Activated T-helper 2 cell treated with anti-CD3 and anti-CD28 coated beads, Interferon-gamma antibody, Interleukin-2, Interleukin-4, amounts not matched to agents 10 μg/mL and 5 μg/mL and 100 μg/mL, durations not matched to agents 14 hours and 24 hours and 36 hours (primary cell): Measurements from ENCODE around the gene GFER. TPM values are rescaled to one million over a fixed set of nuclear protein-coding genes. Genes with fewer than 3 reads are reported as not detected.

ENCODE experiments used
- DNase-seq: peaks from one replicate; pipeline ENCODE4 v3.0.0; 2021; ENCODE audit warnings: low spot score
- H3K27ac Mint-ChIP-seq: one replicate; pipeline ENCODE4 v1.8.0; 2021; ENCODE audit warnings: mixed read lengths
- H3K27me3 Mint-ChIP-seq: one replicate; pipeline ENCODE4 v1.8.0; 2021; ENCODE audit warnings: low read depth, mixed read lengths
- H3K36me3 Mint-ChIP-seq: one replicate; pipeline ENCODE4 v1.8.0; 2021; ENCODE audit warnings: low read depth, mixed read lengths
- H3K4me1 Mint-ChIP-seq: one replicate; pipeline ENCODE4 v1.8.0; 2021; ENCODE audit warnings: low read depth, mixed read lengths
- H3K4me3 Mint-ChIP-seq: one replicate; pipeline ENCODE4 v1.8.0; 2021; ENCODE audit warnings: low read depth, mild to moderate bottlenecking, moderate library complexity, mixed read lengths
- H3K9me3 Mint-ChIP-seq: one replicate; pipeline ENCODE4 v1.8.0; 2021; ENCODE audit warnings: mixed read lengths
- intact Hi-C: fragments of 100-400 bp; cut with micrococcal nuclease; formaldehyde crosslinking; loops from one replicate; pipeline ENCODE4 v1.15.1; 2023
- total RNA-seq: library from RNA; stranded (reverse); gene quantifications from 2 replicates; pipeline ENCODE4 v1.2.3, GENCODE V29; 2022

GFER gene
- total RNA-seq, 1 donor from 2014 or later, result 40.0 TPM

- H3K4me3 Mint-ChIP-seq, result no peak overlapping the region
- DNase-seq, result no peak
- peaks cover 11% of the 10 kb centered on the region for H3K27me3 Mint-ChIP-seq
- intact Hi-C loops, result no loop called here
- H3K4me1 Mint-ChIP-seq, result peaks cover under 1% of the 10 kb centered on the region
- H3K36me3 Mint-ChIP-seq, result peaks cover under 1% of the 10 kb centered on the region
- H3K27ac Mint-ChIP-seq, result no peak overlapping the region
- no peaks in the 10 kb centered on the region for H3K9me3 Mint-ChIP-seq
Measured at GRCh38 chr16:2015117-2015946, 31.3 kb downstream of the GFER start.

- Mint-ChIP-seq H3K9me3 (no peaks in the 10 kb centered on the region), H3K4me1 (peaks cover 2% of the 10 kb centered on the region), H3K27ac (no peak overlapping the region), H3K27me3 (peaks cover 14% of the 10 kb centered on the region), H3K4me3 (no peak overlapping the region), H3K36me3 (no peaks in the 10 kb centered on the region)
- intact Hi-C loops, result no loop called here
- DNase-seq, result no peak
Measured at GRCh38 chr16:2015947-2016208, 31.9 kb downstream of the GFER start.

DNA sequence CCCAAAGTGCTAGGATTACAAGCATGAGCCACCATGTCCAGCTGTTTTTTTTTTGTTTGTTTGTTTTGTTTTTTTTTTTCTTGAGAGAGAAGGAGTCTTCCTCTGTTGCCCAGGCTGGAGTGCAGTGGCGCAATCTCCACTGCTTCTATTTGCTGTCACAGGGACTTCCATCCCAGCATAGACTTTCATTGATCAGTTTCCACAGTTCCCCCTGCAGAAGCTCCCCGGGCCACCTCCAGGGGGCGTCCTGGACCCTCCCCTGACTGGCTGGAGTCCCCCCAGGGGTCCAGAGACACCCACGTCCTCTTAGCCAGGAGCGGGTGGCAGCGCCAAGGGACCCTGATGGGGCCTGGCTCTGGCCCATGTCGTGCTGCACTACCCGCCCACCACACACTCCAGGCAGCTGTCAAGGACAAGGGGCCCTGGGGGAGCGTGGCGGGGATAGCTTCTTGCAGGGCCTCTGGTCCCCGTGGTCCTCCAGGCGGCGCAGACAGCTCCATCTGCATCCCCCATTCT lies 32.5 kb downstream of the GFER start:
- H3K36me3 Mint-ChIP-seq, result no peaks in the 10 kb centered on the region
- no peak overlapping the region for H3K27ac Mint-ChIP-seq
- DNase-seq, result no peak
- no peaks in the 10 kb centered on the region for H3K9me3 Mint-ChIP-seq
- H3K4me1 Mint-ChIP-seq, result peaks cover 2% of the 10 kb centered on the region
- no peak overlapping the region for H3K4me3 Mint-ChIP-seq
- H3K27me3 Mint-ChIP-seq, result peaks cover 16% of the 10 kb centered on the region
- intact Hi-C loops, result no loop called here

DNA sequence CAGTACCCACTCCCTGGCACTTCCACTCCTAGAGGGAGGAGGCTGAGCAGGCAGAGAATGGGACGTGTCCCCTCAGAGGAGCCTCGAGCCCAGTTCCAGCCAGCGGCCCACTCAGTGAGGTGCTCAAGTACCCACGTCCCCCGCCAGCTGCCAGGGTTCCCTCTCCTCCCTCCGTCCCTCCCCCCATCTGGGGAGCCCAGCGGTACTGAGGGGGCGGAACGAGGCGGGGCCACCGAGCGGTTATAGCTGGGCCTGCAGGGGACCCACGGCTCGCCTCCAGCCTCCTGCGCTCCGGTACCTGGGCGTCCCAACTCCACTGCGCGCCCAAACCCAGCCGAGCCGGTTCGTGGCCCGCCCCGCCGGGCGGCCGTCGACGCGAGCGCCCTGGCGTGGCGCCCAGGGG lies 35.5 kb downstream of the GFER start, which contains the start of gene NPW:
Gene NPW, plus strand, starts transcription at position 268 of the 403 bp plus-strand sequence.
- H3K9me3 Mint-ChIP-seq, result no peaks in the 10 kb centered on the region
- no peaks in the 10 kb centered on the region for H3K36me3 Mint-ChIP-seq
- intact Hi-C loops, result no loop called here
- H3K27ac Mint-ChIP-seq, result no peak within 1 kb of the TSS
- no peak for DNase-seq
- H3K4me3 Mint-ChIP-seq, result peak within 1 kb of the TSS; percentile 42
- peaks cover 26% of the 10 kb centered on the region for H3K27me3 Mint-ChIP-seq
- H3K4me1 Mint-ChIP-seq, result peaks cover 11% of the 10 kb centered on the region

- Mint-ChIP-seq H3K9me3 (no peaks in the 10 kb centered on the region), H3K4me3 (peak overlapping the region; percentile 42), H3K27ac (no peak overlapping the region), H3K36me3 (no peaks in the 10 kb centered on the region), H3K4me1 (peaks cover 11% of the 10 kb centered on the region), H3K27me3 (peaks cover 28% of the 10 kb centered on the region)
- intact Hi-C loops, result loop anchor here (5.0 to 10.0 kb wide), 2 partner anchors 235 to 322 kb away; partner anchors contain the start of genes ABCA3 and ECI1
- DNase-seq, result no peak
Measured at GRCh38 chr16:2019921-2020831, 36.2 kb downstream of the GFER start.

- H3K36me3 Mint-ChIP-seq, result no peaks in the 10 kb centered on the region
- peaks cover 16% of the 10 kb centered on the region for H3K4me1 Mint-ChIP-seq
- intact Hi-C loops, result loop anchor here (1.0 to 10.0 kb wide), 3 partner anchors 133 to 320 kb away; partner anchors contain the start of genes ABCA3, ECI1 and TRAF7
- H3K9me3 Mint-ChIP-seq, result no peaks in the 10 kb centered on the region
- H3K4me3 Mint-ChIP-seq, result peak overlapping the region; percentile 73
- DNase-seq, result no peak
- peaks cover 38% of the 10 kb centered on the region for H3K27me3 Mint-ChIP-seq
- no peak overlapping the region for H3K27ac Mint-ChIP-seq
Measured at GRCh38 chr16:2022723-2023091, 38.7 kb downstream of the GFER start.

- Mint-ChIP-seq H3K27ac (peak overlapping the region; percentile 28), H3K4me3 (peak overlapping the region; percentile 73), H3K4me1 (peaks cover 16% of the 10 kb centered on the region), H3K9me3 (no peaks in the 10 kb centered on the region), H3K36me3 (no peaks in the 10 kb centered on the region), H3K27me3 (peaks cover 42% of the 10 kb centered on the region)
- DNase-seq, result peak; percentile 90
- intact Hi-C loops, result loop anchor here (1.0 to 10.0 kb wide), 3 partner anchors 132 to 319 kb away; partner anchors contain the start of genes ABCA3, ECI1 and TRAF7
Measured at GRCh38 chr16:2023092-2024031, 39.4 kb downstream of the GFER start.

DNA sequence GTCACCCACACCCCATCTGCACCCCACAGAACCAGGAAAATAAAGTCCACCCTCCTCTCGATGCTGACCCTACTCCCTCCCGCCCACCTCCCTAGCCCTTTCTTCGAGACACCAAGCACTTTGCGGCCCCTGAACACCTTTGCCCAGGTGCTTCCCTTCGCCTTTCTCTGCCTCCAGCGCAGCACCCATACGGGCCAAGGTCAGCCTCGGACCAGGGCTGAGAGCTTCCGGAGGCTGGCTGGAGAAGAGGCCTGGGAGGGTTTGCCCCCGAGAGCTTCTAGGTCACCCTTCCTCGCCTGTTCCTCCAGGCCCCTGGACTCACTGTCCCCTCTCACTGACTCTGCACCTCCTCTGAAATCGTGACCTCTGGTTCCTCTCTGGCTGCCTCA lies 40.0 kb downstream of the GFER start:
- intact Hi-C loops, result loop anchor here (5.0 to 10.0 kb wide), 2 partner anchors 231 to 318 kb away; partner anchors contain the start of genes ABCA3 and ECI1

GRCh38 chr16:2025251-2025650 lies 41.3 kb downstream of the GFER start:
- DNase-seq, result no peak
- Mint-ChIP-seq H3K27ac (no peak overlapping the region), H3K27me3 (peaks cover 43% of the 10 kb centered on the region), H3K36me3 (no peaks in the 10 kb centered on the region), H3K9me3 (no peaks in the 10 kb centered on the region), H3K4me3 (no peak overlapping the region), H3K4me1 (peaks cover 16% of the 10 kb centered on the region)
- intact Hi-C loops, result loop anchor here (10.0 kb wide), 1 partner anchor 230 kb away; the partner anchor contains the start of gene ECI1

More for the DNA sequence above, 40.0 kb downstream of the GFER start:
- peaks cover 42% of the 10 kb centered on the region for H3K27me3 Mint-ChIP-seq
- H3K36me3 Mint-ChIP-seq, result no peaks in the 10 kb centered on the region
- DNase-seq, result no peak
- H3K4me3 Mint-ChIP-seq, result no peak overlapping the region
- peaks cover 16% of the 10 kb centered on the region for H3K4me1 Mint-ChIP-seq
- no peaks in the 10 kb centered on the region for H3K9me3 Mint-ChIP-seq
- H3K27ac Mint-ChIP-seq, result no peak overlapping the region

- Mint-ChIP-seq H3K4me1 (peaks cover 14% of the 10 kb centered on the region), H3K4me3 (peak overlapping the region; percentile 33), H3K36me3 (no peaks in the 10 kb centered on the region), H3K27me3 (peaks cover 38% of the 10 kb centered on the region), H3K9me3 (no peaks in the 10 kb centered on the region), H3K27ac (no peak overlapping the region)
- no peak for DNase-seq
- intact Hi-C loops, result loop anchor here (10.0 kb wide), 1 partner anchor 229 kb away; the partner anchor contains the start of gene ECI1
Measured at GRCh38 chr16:2025878-2026460, 42.0 kb downstream of the GFER start.

- intact Hi-C loops, result loop anchor here (10.0 kb wide), 1 partner anchor 228 kb away; the partner anchor contains the start of gene ECI1
- no peak within 1 kb of the TSS for H3K27ac Mint-ChIP-seq
- peak within 1 kb of the TSS; percentile 52 for H3K4me3 Mint-ChIP-seq
- H3K9me3 Mint-ChIP-seq, result no peaks in the 10 kb centered on the region
- H3K27me3 Mint-ChIP-seq, result peaks cover 36% of the 10 kb centered on the region
- H3K36me3 Mint-ChIP-seq, result no peaks in the 10 kb centered on the region
- DNase-seq, result no peak
- peaks cover 14% of the 10 kb centered on the region for H3K4me1 Mint-ChIP-seq
Measured at GRCh38 chr16:2026461-2027023, 42.5 kb downstream of the GFER start, which contains the start of gene NHERF2. Gene NHERF2, plus strand, starts transcription at chr16:2026902. Its CDS starts 104 bp downstream, at chr16:2027006.
